MM.1S (cell line): ENCODE data around the gene MRPS7.

Experiments used
- EZH2phosphoT487 ChIP-seq: fragments of 300-600 bp; sonication (generic); IDR thresholded peaks from 2 replicates; pipeline ENCODE4 v1.6.1; 2018; ENCODE audit warnings: antibody characterized with exemption, low read length
- TF ChIP-seq, protein P1 (sequence below): fragments of 300-600 bp; sonication (generic); IDR thresholded peaks from 2 replicates; pipeline ENCODE4 v1.5.1; 2016; ENCODE audit warnings: antibody characterized with exemption, low read length, mixed read lengths

DNA sequence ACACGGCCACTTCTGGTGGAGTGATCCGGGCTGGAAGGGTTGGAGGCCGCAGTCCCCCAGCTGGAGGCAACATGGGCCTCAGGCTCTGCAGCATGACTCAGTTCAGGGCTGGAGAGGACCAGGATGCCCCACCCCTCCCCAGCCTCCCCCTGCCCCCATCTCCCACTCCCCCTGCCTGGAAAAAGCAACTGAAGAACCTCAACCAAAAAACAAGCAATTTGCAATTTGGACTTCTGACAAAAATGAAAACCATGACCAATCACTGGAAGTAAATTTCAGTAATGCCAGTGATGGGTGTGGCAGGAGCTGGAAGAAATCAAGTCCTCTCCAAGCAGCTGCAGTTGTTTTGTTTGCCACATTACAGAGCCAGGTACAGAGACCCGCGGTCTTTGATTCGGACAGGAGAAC, 16.0 kb downstream of the MRPS7 start:
- TF ChIP-seq, protein P1, sequence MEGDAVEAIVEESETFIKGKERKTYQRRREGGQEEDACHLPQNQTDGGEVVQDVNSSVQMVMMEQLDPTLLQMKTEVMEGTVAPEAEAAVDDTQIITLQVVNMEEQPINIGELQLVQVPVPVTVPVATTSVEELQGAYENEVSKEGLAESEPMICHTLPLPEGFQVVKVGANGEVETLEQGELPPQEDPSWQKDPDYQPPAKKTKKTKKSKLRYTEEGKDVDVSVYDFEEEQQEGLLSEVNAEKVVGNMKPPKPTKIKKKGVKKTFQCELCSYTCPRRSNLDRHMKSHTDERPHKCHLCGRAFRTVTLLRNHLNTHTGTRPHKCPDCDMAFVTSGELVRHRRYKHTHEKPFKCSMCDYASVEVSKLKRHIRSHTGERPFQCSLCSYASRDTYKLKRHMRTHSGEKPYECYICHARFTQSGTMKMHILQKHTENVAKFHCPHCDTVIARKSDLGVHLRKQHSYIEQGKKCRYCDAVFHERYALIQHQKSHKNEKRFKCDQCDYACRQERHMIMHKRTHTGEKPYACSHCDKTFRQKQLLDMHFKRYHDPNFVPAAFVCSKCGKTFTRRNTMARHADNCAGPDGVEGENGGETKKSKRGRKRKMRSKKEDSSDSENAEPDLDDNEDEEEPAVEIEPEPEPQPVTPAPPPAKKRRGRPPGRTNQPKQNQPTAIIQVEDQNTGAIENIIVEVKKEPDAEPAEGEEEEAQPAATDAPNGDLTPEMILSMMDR = no peak
- no peak for TF ChIP-seq EZH2phosphoT487
